Hepatocyte (in vitro differentiated cells): ENCODE measurements around the gene FAM171A2. TPM values are rescaled to one million over a fixed set of nuclear protein-coding genes. Genes with fewer than 3 reads are reported as not detected.

ENCODE experiments used
- DNase-seq: peaks from one replicate; pipeline ENCODE4 v3.0.0-alpha.2; 2016; ENCODE audit warnings: low spot score
- H2AFZ ChIP-seq: fragments of 200-600 bp; sonication (generic); 2 replicates; pipeline ENCODE4 v1.6.0; 2016; ENCODE audit warnings: antibody characterized with exemption, mild to moderate bottlenecking
- H3K27ac ChIP-seq: fragments of 200-600 bp; sonication (generic); 2 replicates; pipeline ENCODE4 v1.5.1; 2016; ENCODE audit warnings: mild to moderate bottlenecking
- H3K27me3 ChIP-seq: fragments of 200-600 bp; sonication (generic); 2 replicates; pipeline ENCODE4 v1.6.1; 2016
- H3K36me3 ChIP-seq: fragments of 200-600 bp; sonication (generic); replicated peaks from 2 replicates; pipeline ENCODE4 v1.5.1; 2016; ENCODE audit warnings: low read depth; ENCODE audit not compliant: insufficient read depth
- H3K4me1 ChIP-seq: fragments of 200-600 bp; sonication (generic); 2 replicates; pipeline ENCODE4 v1.5.1; 2016; ENCODE audit warnings: mild to moderate bottlenecking, moderate library complexity; ENCODE audit not compliant: insufficient read depth
- H3K4me2 ChIP-seq: fragments of 200-600 bp; sonication (generic); 2 replicates; pipeline ENCODE4 v1.6.0; 2016
- H3K4me3 ChIP-seq: fragments of 200-600 bp; sonication (generic); 2 replicates; pipeline ENCODE4 v1.5.1; 2016; ENCODE audit warnings: mild to moderate bottlenecking
- H3K79me2 ChIP-seq: fragments of 200-600 bp; sonication (generic); 2 replicates; pipeline ENCODE4 v1.6.0; 2017; ENCODE audit warnings: mild to moderate bottlenecking
- H3K9me2 ChIP-seq: fragments of 200-600 bp; sonication (generic); replicated peaks from 2 replicates; pipeline ENCODE4 v1.6.0; 2017; ENCODE audit warnings: mild to moderate bottlenecking; ENCODE audit not compliant: insufficient read depth
- H3K9me3 ChIP-seq: fragments of 200-600 bp; sonication (generic); 2 replicates; pipeline ENCODE4 v1.5.1; 2016; ENCODE audit warnings: low read depth, mild to moderate bottlenecking
- H4K20me1 ChIP-seq: fragments of 200-600 bp; sonication (generic); 2 replicates; pipeline ENCODE4 v1.6.0; 2016; ENCODE audit warnings: mild to moderate bottlenecking; ENCODE audit not compliant: insufficient read depth, poor library complexity, severe bottlenecking
- EZH2 ChIP-seq: fragments of 200-600 bp; sonication (generic); IDR thresholded peaks from 2 replicates; pipeline ENCODE4 v1.6.1; 2016; ENCODE audit warnings: antibody characterized with exemption, mild to moderate bottlenecking, borderline replicate concordance
- EZH2phosphoT487 ChIP-seq: fragments of 200-600 bp; sonication (generic); IDR thresholded peaks from one replicate; pipeline ENCODE4 v1.6.1; 2018; ENCODE audit warnings: antibody characterized with exemption, mild to moderate bottlenecking, low read depth, moderate library complexity; ENCODE audit not compliant: unreplicated experiment, severe bottlenecking
- WGBS: methylation state at CpG from one replicate; pipeline ENCODE4 v1.1.6; 2016; ENCODE audit warnings: low lambda C conversion rate; ENCODE audit errors: missing lambda C conversion rate; 5-methylcytosine and 5-hydroxymethylcytosine counted together
- polyA plus RNA-seq: library from polyadenylated mRNA; unstranded; fragments of >200 nt; fragmentation: Nextera tagmentation; extraction: Ambion mirVana; gene quantifications from 2 replicates; pipeline ENCODE4 v1.2.1, GENCODE V29; 2016
- total RNA-seq: library from RNA; depleted of rRNA; stranded (reverse); fragments of >200 nt; gene quantifications from 2 replicates; pipeline ENCODE4 v1.2.3, GENCODE V29; 2014
- TF ChIP-seq, protein P1 (sequence below): fragments of 200-600 bp; sonication (generic); IDR thresholded peaks from 2 replicates; pipeline ENCODE4 v1.5.1; 2016; ENCODE audit warnings: antibody characterized with exemption, mild to moderate bottlenecking; ENCODE audit not compliant: poor library complexity

Gene FAM171A2
- total and polyA plus RNA-seq, 2 experiments from 2014 or later, result 13.9 to 22.8 TPM

- H3K4me2 ChIP-seq, result peak overlapping the region; percentile 85
- no peaks in the 10 kb centered on the region for H4K20me1 ChIP-seq
- H3K79me2 ChIP-seq, result peaks cover 12% of the 10 kb centered on the region
- H3K9me2 ChIP-seq, result no peaks in the 10 kb centered on the region
- H3K36me3 ChIP-seq, result no peaks in the 10 kb centered on the region
- WGBS, result 3% methylated on average over 33 of the region's 38 CpGs
- peak overlapping the region; percentile 84 for H2AFZ ChIP-seq
- peak overlapping the region; percentile 86 for H3K27ac ChIP-seq
- peak; percentile 55 for DNase-seq
- H3K4me1 ChIP-seq, result peaks cover 17% of the 10 kb centered on the region
- TF ChIP-seq EZH2 (no peak), EZH2phosphoT487 (no peak)
- TF ChIP-seq, protein P1, sequence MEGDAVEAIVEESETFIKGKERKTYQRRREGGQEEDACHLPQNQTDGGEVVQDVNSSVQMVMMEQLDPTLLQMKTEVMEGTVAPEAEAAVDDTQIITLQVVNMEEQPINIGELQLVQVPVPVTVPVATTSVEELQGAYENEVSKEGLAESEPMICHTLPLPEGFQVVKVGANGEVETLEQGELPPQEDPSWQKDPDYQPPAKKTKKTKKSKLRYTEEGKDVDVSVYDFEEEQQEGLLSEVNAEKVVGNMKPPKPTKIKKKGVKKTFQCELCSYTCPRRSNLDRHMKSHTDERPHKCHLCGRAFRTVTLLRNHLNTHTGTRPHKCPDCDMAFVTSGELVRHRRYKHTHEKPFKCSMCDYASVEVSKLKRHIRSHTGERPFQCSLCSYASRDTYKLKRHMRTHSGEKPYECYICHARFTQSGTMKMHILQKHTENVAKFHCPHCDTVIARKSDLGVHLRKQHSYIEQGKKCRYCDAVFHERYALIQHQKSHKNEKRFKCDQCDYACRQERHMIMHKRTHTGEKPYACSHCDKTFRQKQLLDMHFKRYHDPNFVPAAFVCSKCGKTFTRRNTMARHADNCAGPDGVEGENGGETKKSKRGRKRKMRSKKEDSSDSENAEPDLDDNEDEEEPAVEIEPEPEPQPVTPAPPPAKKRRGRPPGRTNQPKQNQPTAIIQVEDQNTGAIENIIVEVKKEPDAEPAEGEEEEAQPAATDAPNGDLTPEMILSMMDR, result no peak
- H3K27me3 ChIP-seq, result no peaks in the 10 kb centered on the region
- H3K4me3 ChIP-seq, result peak overlapping the region; percentile 84
- no peaks in the 10 kb centered on the region for H3K9me3 ChIP-seq
Measured at GRCh38 chr17:44324092-44324570, 39.5 kb downstream of the FAM171A2 start.

GRCh38 chr17:44323359-44324091, 40.1 kb downstream of the FAM171A2 start:
- Histone ChIP-seq H3K4me1 (peaks cover 17% of the 10 kb centered on the region), H3K9me3 (no peaks in the 10 kb centered on the region), H3K27ac (no peak overlapping the region), H3K27me3 (no peaks in the 10 kb centered on the region), H3K4me3 (peak overlapping the region; percentile 84), H2AFZ (no peak overlapping the region), H3K79me2 (peaks cover 12% of the 10 kb centered on the region), H3K36me3 (no peaks in the 10 kb centered on the region), H4K20me1 (no peaks in the 10 kb centered on the region), H3K4me2 (peak overlapping the region; percentile 85), H3K9me2 (no peaks in the 10 kb centered on the region)
- TF ChIP-seq, protein P1, result no peak
- TF ChIP-seq EZH2phosphoT487 (no peak), EZH2 (no peak)
- WGBS, result 69% methylated on average over 27 of the region's 27 CpGs
- no peak for DNase-seq

DNA sequence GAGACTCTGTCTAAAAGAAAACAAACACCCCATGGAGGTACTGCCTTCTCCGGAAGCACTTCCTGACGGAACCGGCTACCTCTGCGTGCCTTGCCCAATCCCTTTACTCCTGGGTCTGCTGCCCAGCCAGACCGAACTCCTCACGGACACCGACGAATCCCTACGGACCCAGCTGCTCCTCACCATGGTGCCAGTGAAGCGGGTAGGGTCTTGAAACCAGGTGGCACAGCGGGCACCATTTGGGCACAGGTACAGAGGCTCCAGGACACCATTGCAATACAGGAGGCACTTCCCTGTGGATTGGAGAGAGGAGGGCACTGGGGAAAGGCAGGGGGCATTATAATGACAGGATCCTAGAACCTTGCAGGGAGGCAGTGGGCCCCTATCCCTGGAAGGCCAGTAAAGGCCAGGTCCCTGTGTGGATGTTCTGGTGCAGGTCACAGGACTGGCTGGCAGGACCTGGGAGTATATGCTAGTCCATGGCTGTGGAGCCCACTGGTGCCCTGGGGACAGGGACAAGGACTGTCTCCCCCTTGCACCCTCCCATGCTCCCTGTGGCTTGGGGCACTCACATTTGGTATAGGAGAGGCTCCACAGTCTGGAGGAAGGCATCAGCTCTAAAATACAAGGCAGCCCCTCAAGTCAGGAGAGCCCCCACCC, 41.3 kb downstream of the FAM171A2 start:
- 97% methylated on average over 11 of the region's 11 CpGs for WGBS

More for the DNA sequence above, 41.3 kb downstream of the FAM171A2 start:
- Histone ChIP-seq H3K9me2 (no peaks in the 10 kb centered on the region), H3K4me3 (no peak overlapping the region), H3K27me3 (peaks cover 8% of the 10 kb centered on the region), H3K4me1 (peaks cover 17% of the 10 kb centered on the region), H2AFZ (no peak overlapping the region), H3K27ac (no peak overlapping the region), H3K9me3 (no peaks in the 10 kb centered on the region), H3K36me3 (no peaks in the 10 kb centered on the region), H4K20me1 (no peaks in the 10 kb centered on the region), H3K4me2 (no peak overlapping the region), H3K79me2 (peaks cover 12% of the 10 kb centered on the region)
- TF ChIP-seq EZH2phosphoT487 (no peak), EZH2 (no peak)
- TF ChIP-seq, protein P1, result no peak
- DNase-seq, result no peak
